Keratinocyte (primary cell): ENCODE data around the gene TMEM61. TPM values are rescaled to one million over a fixed set of nuclear protein-coding genes. Genes with fewer than 3 reads are reported as not detected.
A peak's percentile ranks its signal among the peaks of the same experiment; 100 is the strongest.

ENCODE experiments used
- DNase-seq: peaks from one replicate; pipeline ENCODE4 v3.0.0-alpha.2; 2011; ENCODE audit warnings: low read depth, missing footprints, low spot score
- FAIRE-seq: peaks from 2 replicates; lab custom pipeline; 2011; peaks lifted over from hg19 to GRCh38; lab: Jason Lieb, UNC
- H2AFZ ChIP-seq: 2 replicates; pipeline ENCODE4 v1.6.0; 2012; ENCODE audit warnings: low read length, control low read depth, inconsistent platforms; ENCODE audit not compliant: control insufficient read depth
- H3K27ac ChIP-seq: 2 replicates; pipeline ENCODE4 v1.5.1; 2011; ENCODE audit warnings: low read length; ENCODE audit not compliant: control insufficient read depth, insufficient read depth
- H3K27me3 ChIP-seq: 3 replicates; pipeline ENCODE4 v1.6.0; 2011; ENCODE audit warnings: low read length; ENCODE audit not compliant: control insufficient read depth, insufficient read depth; ENCODE audit errors: extremely low read depth
- H3K36me3 ChIP-seq, 2 experiments: 2 replicates in 1 of 2; 3 replicates in 1 of 2; pipeline ENCODE4 v1.5.1; 2011; ENCODE audit warnings: low read length in 2 of 2, mild to moderate bottlenecking in 1 of 2; ENCODE audit not compliant: control insufficient read depth in 2 of 2, insufficient read depth in 2 of 2; ENCODE audit errors: extremely low read depth in 1 of 2
- H3K4me1 ChIP-seq: 3 replicates; pipeline ENCODE4 v1.5.1; 2011; ENCODE audit warnings: low read length; ENCODE audit not compliant: control insufficient read depth, insufficient read depth; ENCODE audit errors: extremely low read depth
- H3K4me2 ChIP-seq: 3 replicates; pipeline ENCODE4 v1.6.0; 2011; ENCODE audit warnings: low read depth, low read length; ENCODE audit not compliant: control insufficient read depth, insufficient read depth; ENCODE audit errors: extremely low read depth
- H3K4me3 ChIP-seq, 3 experiments: fragments of 200-600 bp in 1 of 3; sonication (generic) in 1 of 3; 2 replicates in 2 of 3; 3 replicates in 1 of 3; pipeline ENCODE4 v1.5.1; 2011 to 2016; ENCODE audit warnings: low read length in 3 of 3, mild to moderate bottlenecking in 3 of 3, control low read depth in 2 of 3, inconsistent platforms in 1 of 3, low read depth in 1 of 3, mixed read lengths in 1 of 3, mixed run types in 1 of 3, moderate library complexity in 1 of 3; ENCODE audit not compliant: control insufficient read depth in 2 of 3, insufficient read depth in 2 of 3; ENCODE audit errors: extremely low read depth in 1 of 3
- H3K79me2 ChIP-seq: 2 replicates; pipeline ENCODE4 v1.6.0; 2012; ENCODE audit warnings: low read length; ENCODE audit not compliant: control insufficient read depth, insufficient read depth
- H3K9ac ChIP-seq: 3 replicates; pipeline ENCODE4 v1.6.0; 2011; ENCODE audit warnings: low read length; ENCODE audit not compliant: control insufficient read depth, insufficient read depth; ENCODE audit errors: extremely low read depth
- H3K9me1 ChIP-seq: 3 replicates; pipeline ENCODE4 v1.6.0; 2011; ENCODE audit warnings: low read length; ENCODE audit not compliant: control insufficient read depth, insufficient read depth; ENCODE audit errors: extremely low read depth
- H3K9me3 ChIP-seq: 2 replicates; pipeline ENCODE4 v1.5.1; 2012; ENCODE audit warnings: low read depth, low read length; ENCODE audit not compliant: control insufficient read depth
- H4K20me1 ChIP-seq: 3 replicates; pipeline ENCODE4 v1.6.0; 2011; ENCODE audit warnings: low read length; ENCODE audit not compliant: control insufficient read depth, insufficient read depth; ENCODE audit errors: extremely low read depth
- EZH2 ChIP-seq: IDR thresholded peaks from one replicate; pipeline ENCODE4 v1.6.1; 2012; ENCODE audit warnings: inconsistent platforms, mild to moderate bottlenecking, low read length, moderate library complexity
- dilution Hi-C: fragments of 300-500 bp; cut with MboI; formaldehyde crosslinking; loops from one replicate; pipeline ENCODE4 v1.7.0; 2020; ENCODE audit warnings: low sequenced_read_pairs; ENCODE audit not compliant: extremely low pct_ligation_motif_present
- polyA plus RNA-seq, 5 experiments: library from polyadenylated mRNA; depleted of rRNA in 3 of 5; stranded (reverse) in 3 of 5; stranded (forward) in 1 of 5; unstranded in 1 of 5; fragments of >200 nt; gene quantifications; 1 replicate in 1 of 5; 2 replicates in 3 of 5; 3 replicates in 1 of 5; pipeline versions ENCODE4 v1.2.1 to v1.2.3, GENCODE V29; 2011 to 2012; ENCODE audit warnings: missing spikeins in 2 of 5, low read depth in 1 of 5, low replicate concordance in 1 of 5
- TF ChIP-seq, protein P1 (sequence below), 3 experiments: IDR thresholded peaks in 1 of 3; conservative IDR thresholded peaks in 1 of 3; optimal IDR thresholded peaks in 1 of 3; 2 replicates in 2 of 3; 3 replicates in 1 of 3; pipeline versions ENCODE3 to v1.5.1; 2011; ENCODE audit warnings: low read length in 3 of 3, mild to moderate bottlenecking in 3 of 3, moderate library complexity in 2 of 3, control low read depth in 1 of 3, inconsistent platforms in 1 of 3; ENCODE audit not compliant: insufficient read depth in 2 of 3; ENCODE audit errors: extremely low read depth in 1 of 3

The TMEM61 gene
- polyA plus RNA-seq, 1 donor (not counting 4 experiments of a cell fraction or from before 2014, with no cell fraction given): 1.0 TPM

DNA sequence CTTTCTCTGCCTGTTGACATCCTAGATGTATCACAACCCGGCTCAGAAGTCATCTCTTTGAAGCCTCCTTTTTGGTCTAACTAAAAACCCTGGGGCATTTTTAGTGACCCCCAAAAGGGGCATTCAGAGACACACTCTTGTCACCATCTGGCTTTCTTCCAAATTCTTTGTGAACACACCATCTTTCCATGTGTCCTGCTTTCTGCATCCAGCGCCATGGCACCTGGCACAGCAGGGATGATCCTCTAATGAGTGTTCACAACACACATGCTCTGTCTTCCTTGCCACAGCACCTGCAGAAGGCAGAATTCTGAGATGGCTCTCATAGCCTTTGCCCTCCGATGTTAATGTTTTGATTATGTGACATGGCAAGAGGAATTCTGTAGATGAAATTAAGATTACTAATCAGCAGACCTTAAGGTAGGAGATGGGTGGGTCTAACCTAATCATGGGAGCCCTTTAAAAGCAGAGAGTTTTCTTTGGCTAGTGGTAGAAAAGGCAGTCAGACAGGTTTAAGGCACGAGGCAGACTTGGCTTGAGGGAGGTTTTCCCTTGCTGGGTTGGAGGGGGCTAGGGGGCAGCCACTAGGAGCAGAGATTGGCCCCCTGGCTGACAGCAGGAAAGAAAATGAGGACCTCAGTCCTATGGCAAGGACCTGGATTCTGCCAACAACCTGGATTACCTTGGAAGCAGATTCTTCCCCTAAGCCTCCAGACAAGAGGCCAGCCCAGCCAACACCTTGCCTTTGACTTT lies 4.9 kb upstream of the TMEM61 start:
- peak; percentile 67 for FAIRE-seq
- Histone ChIP-seq H3K4me3 (no peak overlapping the region), H3K9me3 (no peaks in the 10 kb centered on the region), H4K20me1 (no peaks in the 10 kb centered on the region), H3K79me2 (no peaks in the 10 kb centered on the region), H3K27me3 (peaks cover 6% of the 10 kb centered on the region), H3K9ac (no peak overlapping the region), H3K4me2 (no peak overlapping the region), H3K36me3 (no peaks in the 10 kb centered on the region), H2AFZ (no peak overlapping the region), H3K4me1 (peaks cover 37% of the 10 kb centered on the region), H3K9me1 (no peaks in the 10 kb centered on the region), H3K27ac (no peak overlapping the region)
- DNase-seq: no peak
- dilution Hi-C loops: no loop called here
- TF ChIP-seq EZH2: no peak
- TF ChIP-seq, protein P1, sequence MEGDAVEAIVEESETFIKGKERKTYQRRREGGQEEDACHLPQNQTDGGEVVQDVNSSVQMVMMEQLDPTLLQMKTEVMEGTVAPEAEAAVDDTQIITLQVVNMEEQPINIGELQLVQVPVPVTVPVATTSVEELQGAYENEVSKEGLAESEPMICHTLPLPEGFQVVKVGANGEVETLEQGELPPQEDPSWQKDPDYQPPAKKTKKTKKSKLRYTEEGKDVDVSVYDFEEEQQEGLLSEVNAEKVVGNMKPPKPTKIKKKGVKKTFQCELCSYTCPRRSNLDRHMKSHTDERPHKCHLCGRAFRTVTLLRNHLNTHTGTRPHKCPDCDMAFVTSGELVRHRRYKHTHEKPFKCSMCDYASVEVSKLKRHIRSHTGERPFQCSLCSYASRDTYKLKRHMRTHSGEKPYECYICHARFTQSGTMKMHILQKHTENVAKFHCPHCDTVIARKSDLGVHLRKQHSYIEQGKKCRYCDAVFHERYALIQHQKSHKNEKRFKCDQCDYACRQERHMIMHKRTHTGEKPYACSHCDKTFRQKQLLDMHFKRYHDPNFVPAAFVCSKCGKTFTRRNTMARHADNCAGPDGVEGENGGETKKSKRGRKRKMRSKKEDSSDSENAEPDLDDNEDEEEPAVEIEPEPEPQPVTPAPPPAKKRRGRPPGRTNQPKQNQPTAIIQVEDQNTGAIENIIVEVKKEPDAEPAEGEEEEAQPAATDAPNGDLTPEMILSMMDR (optimal IDR thresholded peaks at IDR 0.05 in 1 of 3, IDR thresholded peaks at IDR 0.05 in 1 of 3, conservative IDR thresholded peaks at IDR 0.05 in 1 of 3; ENCODE audit: extremely low read depth in 1 of 3, insufficient read depth in 2 of 3, low read length in 3 of 3): no peak

DNA sequence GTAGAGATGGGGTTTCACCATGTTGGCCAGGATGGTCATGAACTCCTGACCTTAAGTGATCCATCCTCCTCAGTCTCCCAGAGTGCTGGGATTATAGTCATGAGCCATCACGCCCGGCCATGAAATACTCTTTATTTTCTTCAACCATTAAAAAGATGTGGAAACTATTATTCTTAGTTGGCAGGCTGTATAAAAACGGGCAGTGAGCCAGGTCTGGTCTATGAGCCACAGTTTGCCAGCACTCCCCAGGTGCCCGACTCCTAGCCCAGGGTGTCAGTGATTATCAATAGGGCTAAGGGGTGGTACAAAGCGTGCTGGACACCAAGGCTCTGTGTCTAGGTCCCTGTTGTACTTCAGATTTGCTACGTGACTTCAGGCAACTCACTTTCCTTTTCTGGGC lies 3.7 kb upstream of the TMEM61 start:
- Histone ChIP-seq H3K27me3 (peaks cover 6% of the 10 kb centered on the region), H3K36me3 (no peaks in the 10 kb centered on the region), H2AFZ (no peak overlapping the region), H3K4me3 (no peak overlapping the region), H3K9me3 (no peaks in the 10 kb centered on the region), H3K79me2 (no peaks in the 10 kb centered on the region), H3K9ac (no peak overlapping the region), H3K4me1 (peaks cover 25% of the 10 kb centered on the region), H4K20me1 (no peaks in the 10 kb centered on the region), H3K27ac (no peak overlapping the region), H3K4me2 (no peak overlapping the region), H3K9me1 (no peaks in the 10 kb centered on the region)
- DNase-seq (no peak), FAIRE-seq (no peak)
- TF ChIP-seq, protein P1 (optimal IDR thresholded peaks at IDR 0.05 in 1 of 3, IDR thresholded peaks at IDR 0.05 in 1 of 3, conservative IDR thresholded peaks at IDR 0.05 in 1 of 3; ENCODE audit: extremely low read depth in 1 of 3, insufficient read depth in 2 of 3, low read length in 3 of 3): no peak
- no peak for TF ChIP-seq EZH2
- dilution Hi-C loops: no loop called here
